Mucosa of gallbladder (tissue), 1 donor: ENCODE data around the gene PSTPIP1. TPM values are rescaled to one million over a fixed set of nuclear protein-coding genes. Genes with fewer than 3 reads are reported as not detected.

ENCODE experiments used
- DNase-seq: peaks from one replicate; pipeline ENCODE4 v3.0.0-alpha.2; 2020; ENCODE audit warnings: low spot score
- total RNA-seq: library from RNA; stranded (reverse); gene quantifications from one replicate; pipeline ENCODE4 v1.2.1, GENCODE V29; 2021
- donor health status: DM: no; HTN: no; CAD: no.

PSTPIP1 gene
- total RNA-seq, 1 donor from 2014 or later, result 16.3 TPM

- DNase-seq, result no peak
Observed at GRCh38 chr15:76998663-76999285, 3.8 kb downstream of the PSTPIP1 start.

DNA sequence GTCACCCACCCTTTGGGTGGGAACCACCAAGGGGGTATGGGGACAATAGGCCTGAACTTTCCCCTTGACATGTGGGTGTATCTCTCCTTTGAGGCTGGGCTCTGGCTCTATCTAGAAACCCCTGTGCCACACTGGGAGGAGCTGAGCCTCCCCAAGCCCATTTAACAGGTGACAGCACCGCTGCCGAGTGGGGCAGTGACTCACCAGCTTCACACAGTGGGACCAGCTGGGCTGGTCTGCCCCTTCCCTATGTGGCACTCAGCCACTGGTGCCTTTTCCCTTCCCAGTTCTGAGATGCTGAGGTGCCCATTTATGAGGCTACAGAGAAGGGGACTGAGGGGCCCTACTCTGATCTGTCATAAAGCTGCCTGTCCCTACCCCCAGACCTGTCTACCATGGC, 5.1 kb downstream of the PSTPIP1 start:
- DNase-seq, result no peak

DNA sequence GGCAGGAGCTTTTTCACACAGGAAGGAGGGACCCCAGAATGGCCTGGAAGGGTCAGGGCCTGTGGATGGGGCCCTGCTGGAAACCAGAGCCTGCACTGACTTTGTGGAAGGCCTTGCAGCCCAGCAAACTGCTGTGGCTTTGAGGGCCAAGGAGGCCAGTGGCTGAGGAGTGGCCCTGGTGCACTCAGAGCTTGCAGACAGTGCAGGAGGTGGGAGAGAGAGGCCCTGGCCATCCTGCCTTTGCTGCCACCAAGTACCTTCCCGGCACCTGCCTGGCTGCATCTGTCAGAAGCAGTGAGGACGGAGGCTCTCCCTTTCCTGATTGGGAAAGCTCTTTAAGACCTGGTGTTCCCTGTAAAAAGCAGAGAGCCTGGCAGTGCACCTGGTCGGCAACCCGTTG, 6.4 kb downstream of the PSTPIP1 start:
- no peak for DNase-seq

DNA sequence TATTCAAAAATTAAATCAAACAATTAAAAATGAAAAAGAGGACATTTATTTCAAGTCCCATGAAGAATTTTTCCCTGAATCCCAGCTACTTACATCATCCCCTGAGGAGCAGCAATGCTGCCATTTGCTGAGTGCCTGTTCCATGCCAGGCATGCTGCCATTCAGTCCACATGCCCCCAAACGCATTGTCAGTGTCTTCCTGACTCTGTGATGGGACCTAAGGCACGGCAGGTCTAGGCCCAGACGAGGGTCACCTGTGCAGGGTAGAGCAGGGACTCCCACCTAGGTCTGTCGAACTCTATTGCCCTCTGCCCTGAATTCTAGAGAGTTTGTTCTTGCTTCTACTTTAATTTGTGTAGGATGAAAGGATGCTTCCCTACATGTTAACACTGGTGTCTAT, 7.0 kb downstream of the PSTPIP1 start:
- DNase-seq, result no peak

- no peak for DNase-seq
Observed at GRCh38 chr15:77002436-77002835, 7.5 kb downstream of the PSTPIP1 start.

- DNase-seq, result peak; percentile 57
Observed at GRCh38 chr15:77002954-77003912, 8.3 kb downstream of the PSTPIP1 start.

DNA sequence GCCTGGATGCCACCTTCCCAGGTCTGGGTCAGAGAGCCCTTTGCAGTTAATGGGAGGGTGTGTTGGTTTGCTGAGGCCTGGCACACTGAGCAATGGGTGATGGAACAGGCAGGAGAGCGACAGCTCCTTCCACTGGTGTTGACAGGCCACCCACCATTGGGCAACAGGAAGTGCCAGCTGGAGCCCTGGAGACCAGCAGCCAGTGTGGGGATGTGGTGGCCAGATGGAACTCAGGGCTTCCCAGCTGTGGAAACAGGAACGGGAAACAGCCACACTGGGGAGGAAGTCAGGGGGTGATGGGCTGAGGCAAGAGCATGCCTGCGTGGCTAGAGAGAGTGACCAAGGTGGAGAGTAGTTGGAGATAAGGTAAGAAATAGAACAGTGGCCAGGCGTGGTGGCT, 9.3 kb downstream of the PSTPIP1 start:
- DNase-seq, result peak; percentile 39

- DNase-seq, result no peak
Observed at GRCh38 chr15:77009176-77009575, 14.2 kb downstream of the PSTPIP1 start.

GRCh38 chr15:77009646-77010311, 14.9 kb downstream of the PSTPIP1 start:
- no peak for DNase-seq

DNA sequence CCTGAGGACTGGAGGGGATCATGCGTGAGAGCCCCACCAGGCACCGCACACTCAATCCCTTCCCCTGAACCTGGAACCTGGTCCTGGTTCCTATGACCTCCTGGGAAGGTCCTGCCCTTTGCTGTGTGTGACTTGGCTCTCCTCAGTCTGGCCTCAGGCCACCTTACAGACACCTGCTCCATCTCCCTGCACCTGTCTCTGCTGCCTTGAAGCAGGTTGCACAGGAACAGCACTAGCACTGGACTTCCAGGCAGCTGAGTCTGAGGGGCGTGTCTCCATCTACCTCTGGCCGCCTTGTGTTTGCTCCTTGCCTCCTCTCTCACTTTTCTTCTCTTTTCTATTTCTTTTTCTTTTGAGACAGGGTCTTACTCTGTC, 15.4 kb downstream of the PSTPIP1 start:
- DNase-seq, result no peak

- no peak for DNase-seq
Observed at GRCh38 chr15:77010857-77011256, 15.9 kb downstream of the PSTPIP1 start.

DNA sequence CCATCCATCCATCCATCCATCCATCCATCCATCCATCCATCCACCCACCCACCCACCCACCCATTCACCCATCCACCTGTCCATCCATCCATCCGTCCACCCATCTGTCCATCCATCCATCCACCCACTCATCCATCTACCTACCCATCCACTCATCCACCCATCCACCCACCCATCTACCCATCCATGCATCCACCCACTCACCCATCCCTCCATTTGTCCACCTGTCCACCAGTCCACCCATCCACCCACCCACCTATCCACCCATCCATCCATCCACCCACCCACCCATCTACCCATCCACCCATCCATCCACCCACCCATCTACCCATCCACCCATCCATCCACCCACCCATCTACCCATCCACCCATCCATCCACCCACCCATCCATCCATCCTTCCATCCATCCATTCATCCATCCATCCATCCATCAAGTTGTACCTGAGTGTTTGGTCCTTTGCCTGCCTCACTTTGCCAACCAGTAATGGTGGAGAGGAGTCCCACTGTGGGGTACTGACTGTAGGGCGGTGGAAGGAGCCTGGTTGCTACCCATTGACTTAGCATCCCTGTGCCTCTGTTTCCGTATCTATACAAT, 17.3 kb downstream of the PSTPIP1 start:
- DNase-seq, result no peak

GRCh38 chr15:77012868-77013267, 17.9 kb downstream of the PSTPIP1 start:
- DNase-seq, result no peak

DNA sequence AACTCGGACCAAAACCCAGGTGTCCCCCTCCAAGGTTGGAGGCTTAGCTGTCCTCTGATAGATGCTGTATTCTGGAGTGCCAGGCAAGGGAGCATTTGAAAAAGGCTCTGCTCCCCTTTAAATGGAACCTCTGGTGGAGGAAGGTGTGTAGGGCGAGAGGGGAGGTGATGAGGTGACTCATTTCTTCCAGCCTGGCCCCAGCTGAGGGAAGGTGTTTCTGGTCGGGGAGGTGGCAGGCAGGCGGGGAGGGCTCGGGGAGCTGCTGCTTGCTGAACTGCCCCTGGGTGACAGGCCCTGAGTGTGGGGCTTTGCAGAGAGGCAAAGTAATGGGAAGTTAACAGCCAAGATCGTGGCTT, 18.8 kb downstream of the PSTPIP1 start:
- DNase-seq, result peak; percentile 51

- no peak for DNase-seq
Observed at GRCh38 chr15:77014132-77015081, 19.5 kb downstream of the PSTPIP1 start.

DNA sequence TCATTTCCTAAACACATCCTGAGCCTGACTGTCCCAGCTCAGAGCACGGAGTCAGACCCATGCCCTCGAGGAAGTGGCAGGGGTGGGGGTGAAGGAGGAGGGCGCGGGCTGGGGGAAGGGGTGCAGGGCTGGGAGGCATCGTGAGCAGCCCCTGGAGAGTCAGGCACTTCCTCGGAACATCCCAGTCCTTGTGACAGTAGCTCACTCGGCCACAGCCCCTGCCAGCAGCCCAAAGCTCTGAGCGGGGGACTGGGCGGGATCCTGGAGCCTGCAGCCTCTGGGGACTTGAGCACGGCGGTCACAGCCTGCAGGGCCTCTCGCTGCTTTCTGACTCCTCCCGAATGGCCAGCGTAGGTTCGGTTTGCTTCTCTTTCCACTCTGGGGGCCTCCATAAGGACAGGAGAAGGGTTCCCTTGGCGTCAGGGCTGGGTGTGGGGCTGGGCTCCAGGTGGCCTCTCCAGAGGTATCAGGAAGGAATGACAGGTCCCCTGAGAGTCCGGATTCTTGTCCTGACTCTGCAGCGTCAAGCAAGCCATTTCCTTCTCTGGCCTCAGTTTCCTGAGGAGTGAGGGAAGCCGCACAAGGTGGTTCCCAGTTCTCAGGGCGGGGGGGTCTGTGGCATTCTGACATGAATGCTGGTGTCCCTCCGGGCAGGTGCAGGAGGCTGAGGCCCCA, 20.9 kb downstream of the PSTPIP1 start:
- DNase-seq, result no peak

DNA sequence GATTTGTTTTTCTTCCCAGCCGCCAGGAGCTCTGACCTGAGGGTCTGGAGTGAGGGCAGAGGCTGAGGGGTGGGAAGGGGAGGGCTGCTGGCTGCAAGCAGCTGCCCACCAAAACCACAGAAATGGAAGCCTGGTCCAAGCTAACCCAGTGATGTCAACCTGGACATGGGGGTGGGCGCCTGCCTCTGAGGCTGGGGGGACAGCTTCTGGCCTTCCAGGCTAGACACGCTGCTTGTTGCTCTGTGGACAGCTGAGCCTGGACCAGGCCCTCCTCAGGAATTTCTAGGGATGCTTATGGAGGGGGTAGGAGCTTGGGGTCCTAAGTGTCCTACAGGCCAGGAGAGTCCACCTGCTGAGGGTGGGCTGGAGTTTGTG, 21.4 kb downstream of the PSTPIP1 start:
- no peak for DNase-seq

DNA sequence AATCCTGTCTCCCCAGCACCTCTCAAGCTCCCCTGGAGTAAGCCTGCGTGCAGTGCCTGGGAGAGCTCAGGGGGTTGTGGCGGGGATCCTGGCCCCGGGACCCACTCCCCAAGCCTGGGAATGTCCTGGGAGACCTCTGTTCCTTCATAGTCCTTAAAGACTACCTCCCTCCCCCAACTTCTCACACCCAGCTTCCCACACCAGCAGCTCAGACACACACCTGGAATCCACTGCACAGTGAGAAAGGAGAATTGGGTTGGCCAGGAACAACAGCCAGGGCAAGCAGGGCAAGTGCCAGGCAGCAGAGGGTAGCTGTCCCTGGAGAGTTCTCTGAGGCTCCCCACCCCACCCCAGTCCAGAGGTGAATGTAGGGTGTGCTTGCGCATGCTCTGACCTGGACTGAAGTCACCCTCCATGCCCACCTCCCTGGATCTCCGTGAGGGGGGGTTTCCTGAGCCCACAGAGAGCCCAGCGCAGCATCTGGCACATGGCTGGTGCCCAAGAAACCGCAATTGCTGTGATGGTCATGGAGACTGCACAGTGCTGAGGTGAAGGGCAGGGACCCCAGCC, 22.2 kb downstream of the PSTPIP1 start:
- DNase-seq, result no peak

DNA sequence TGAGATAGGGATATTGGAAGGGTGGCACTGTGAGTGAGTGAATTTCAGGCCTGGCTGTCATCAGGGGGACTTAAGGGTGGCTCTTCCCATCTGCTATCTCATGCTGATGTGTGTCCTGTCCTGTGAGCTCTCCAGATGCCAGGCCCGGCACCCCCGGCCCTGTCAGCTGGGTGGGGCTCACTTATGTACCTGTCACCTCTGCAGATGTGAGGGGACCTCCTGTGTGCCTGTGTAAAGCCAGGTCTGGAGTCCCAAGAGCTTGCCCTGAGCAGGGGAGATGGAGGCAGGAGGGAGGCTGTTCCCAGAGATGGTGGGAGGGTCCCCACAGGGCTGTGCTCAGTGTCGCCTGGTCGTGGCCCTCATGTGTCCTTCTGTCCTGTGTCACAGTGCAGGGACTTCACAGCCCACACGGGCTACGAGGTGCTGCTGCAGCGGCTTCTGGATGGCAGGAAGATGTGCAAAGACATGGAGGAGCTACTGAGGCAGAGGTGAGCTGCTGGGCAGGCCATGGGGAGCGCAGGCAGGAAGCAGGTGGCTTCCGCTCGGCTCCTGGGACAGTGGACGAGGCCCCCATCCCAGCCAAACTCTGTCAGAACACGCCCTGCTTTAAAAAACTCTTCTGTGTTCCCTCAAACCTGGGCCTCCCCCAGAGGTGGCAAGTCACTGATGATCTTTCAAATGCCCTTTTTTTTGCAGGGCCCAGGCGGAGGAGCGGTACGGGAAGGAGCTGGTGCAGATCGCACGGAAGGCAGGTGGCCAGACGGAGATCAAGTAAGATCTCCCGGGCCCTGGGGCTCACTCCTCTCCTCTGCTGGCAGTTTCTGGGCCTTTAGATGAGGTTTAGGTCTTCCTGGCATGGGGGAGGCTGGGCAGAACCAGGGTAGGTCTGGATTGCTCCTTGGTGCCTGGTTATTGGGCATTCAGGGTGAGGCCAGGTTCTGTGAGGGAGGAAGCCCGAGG, 23.1 kb downstream of the PSTPIP1 start:
- no peak for DNase-seq
